ENCODE results near the gene RNF17. TPM values are rescaled to one million over a fixed set of nuclear protein-coding genes. Genes with fewer than 3 reads are reported as not detected.

RNF17 gene
- total and polyA plus RNA-seq, 8 donors = 0.15 to 0.43 (median 0.18) TPM; not detected in 5

DNA sequence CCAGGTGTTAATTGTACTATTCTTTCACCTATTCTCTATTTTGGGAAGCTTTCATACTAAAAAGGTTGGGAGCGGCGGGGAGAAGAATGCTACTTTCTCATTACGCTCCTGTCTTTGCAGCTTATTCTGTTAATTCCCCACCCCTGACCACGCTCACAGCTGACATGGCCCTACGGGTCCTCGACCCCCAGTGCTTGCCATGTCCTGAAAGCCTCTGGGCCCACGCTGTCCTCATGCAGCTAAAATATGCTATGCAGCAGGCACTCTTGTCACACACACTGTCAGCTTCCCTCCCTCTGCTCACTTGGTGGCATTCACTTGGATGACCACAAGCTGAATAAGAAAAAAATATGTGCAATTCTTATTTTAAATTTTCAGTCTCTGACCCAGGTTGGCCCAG lies 126.3 kb downstream of the RNF17 start:
- intact Hi-C loops (cut with DNase I; ENCODE audit: low total_unique reads) = no loop called here
- 96 to 99% (median 98%) methylated on average over 7 of the region's 7 CpGs for WGBS, 5 donors

DNA sequence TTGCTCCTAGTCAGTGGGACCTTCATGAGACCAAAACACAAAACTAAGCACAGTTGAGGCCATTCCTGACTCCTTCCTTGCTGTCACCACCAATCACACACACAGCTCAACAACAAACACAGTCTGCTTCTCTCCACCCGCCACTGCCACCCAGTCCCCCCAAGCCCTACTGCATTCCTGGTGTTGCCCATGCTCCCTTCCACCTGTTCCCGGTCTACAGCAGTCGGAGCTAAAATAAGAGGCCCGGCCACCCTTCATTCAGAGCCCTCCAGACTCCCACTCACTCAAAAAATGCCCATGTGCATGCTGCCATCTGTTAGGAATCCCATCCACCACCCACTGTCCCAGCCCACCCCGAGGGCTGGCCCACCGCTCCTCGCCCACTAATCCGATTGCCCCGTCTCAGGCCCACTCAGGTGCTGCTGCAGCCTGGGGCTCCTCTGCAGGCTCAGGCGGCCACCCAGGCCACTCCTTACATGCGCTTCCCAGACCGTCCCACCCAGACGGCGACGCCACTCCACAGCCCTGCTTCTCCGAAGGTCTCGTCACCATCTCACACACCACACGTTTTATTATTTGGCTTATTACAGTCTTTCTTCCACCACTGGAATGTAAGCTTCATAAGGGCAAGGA lies 127.6 kb downstream of the RNF17 start:
- 91 to 99% (median 97%) methylated on average over 18 of the region's 18 CpGs for WGBS, 5 donors
- no peak for DNase-seq
- intact Hi-C loops (cut with DNase I; ENCODE audit: low total_unique reads) = no loop called here
- TF ChIP-seq POLR2AphosphoS5 (IDR thresholded peaks at IDR 0.05) (no peak), EP300 (IDR thresholded peaks at IDR 0.05) (no peak), POLR2A (IDR thresholded peaks at IDR 0.05) (no peak)
- TF ChIP-seq, protein P1, sequence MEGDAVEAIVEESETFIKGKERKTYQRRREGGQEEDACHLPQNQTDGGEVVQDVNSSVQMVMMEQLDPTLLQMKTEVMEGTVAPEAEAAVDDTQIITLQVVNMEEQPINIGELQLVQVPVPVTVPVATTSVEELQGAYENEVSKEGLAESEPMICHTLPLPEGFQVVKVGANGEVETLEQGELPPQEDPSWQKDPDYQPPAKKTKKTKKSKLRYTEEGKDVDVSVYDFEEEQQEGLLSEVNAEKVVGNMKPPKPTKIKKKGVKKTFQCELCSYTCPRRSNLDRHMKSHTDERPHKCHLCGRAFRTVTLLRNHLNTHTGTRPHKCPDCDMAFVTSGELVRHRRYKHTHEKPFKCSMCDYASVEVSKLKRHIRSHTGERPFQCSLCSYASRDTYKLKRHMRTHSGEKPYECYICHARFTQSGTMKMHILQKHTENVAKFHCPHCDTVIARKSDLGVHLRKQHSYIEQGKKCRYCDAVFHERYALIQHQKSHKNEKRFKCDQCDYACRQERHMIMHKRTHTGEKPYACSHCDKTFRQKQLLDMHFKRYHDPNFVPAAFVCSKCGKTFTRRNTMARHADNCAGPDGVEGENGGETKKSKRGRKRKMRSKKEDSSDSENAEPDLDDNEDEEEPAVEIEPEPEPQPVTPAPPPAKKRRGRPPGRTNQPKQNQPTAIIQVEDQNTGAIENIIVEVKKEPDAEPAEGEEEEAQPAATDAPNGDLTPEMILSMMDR (IDR thresholded peaks at IDR 0.05) = no peak
- H3K27ac ChIP-seq = no peak overlapping the region
- no peak overlapping the region for H3K4me3 ChIP-seq
- H3K36me3 ChIP-seq = peaks cover 3 to 61% (median 27%) of the 10 kb centered on the region in 4 donors
- H3K27me3 ChIP-seq = no peaks in the 10 kb centered on the region
- no peaks in the 10 kb centered on the region for H3K9me3 ChIP-seq
- peaks cover 0 to 4% (median 0%) of the 10 kb centered on the region in 4 donors for H3K4me1 ChIP-seq

More for the DNA sequence above, 126.3 kb downstream of the RNF17 start:
- Histone ChIP-seq H3K27ac (no peak overlapping the region), H3K4me1 (peaks cover 0 to 4% (median 0%) of the 10 kb centered on the region in 4 donors), H3K4me3 (no peak overlapping the region), H3K9me3 (no peaks in the 10 kb centered on the region), H3K36me3 (peaks cover 3 to 69% (median 34%) of the 10 kb centered on the region in 4 donors), H3K27me3 (no peaks in the 10 kb centered on the region)
- TF ChIP-seq EP300 (IDR thresholded peaks at IDR 0.05) (no peak), POLR2AphosphoS5 (IDR thresholded peaks at IDR 0.05) (no peak)
- TF ChIP-seq, protein P1 (IDR thresholded peaks at IDR 0.05) = no peak
- no peak for DNase-seq

DNA sequence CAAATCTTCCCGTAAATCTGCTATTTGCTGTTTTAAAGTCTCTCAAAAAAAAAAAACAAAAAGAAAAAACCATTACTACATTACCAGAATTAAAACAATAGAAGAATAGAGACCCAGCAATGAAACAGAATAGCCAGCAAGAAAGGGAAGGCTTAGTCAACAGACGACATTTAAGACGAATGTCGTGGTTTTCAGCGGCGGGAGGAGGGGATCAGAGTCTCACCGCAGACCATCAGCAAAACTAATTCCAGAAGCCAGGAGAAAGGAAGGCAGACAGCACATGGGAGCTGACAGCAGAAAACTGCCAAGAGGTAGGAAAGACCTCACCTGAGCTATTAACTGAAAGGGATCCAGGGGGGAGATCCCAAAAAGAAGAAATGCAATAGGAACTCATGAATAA lies 128.9 kb downstream of the RNF17 start:
- H3K27ac ChIP-seq = no peak overlapping the region
- H3K4me1 ChIP-seq = peaks cover 0 to 4% (median 0%) of the 10 kb centered on the region in 4 donors
- H3K9me3 ChIP-seq = no peaks in the 10 kb centered on the region
- WGBS, 5 donors = 88 to 95% (median 94%) methylated on average over 7 of the region's 7 CpGs
- DNase-seq = no peak
- TF ChIP-seq, protein P1 (IDR thresholded peaks at IDR 0.05) = no peak
- TF ChIP-seq POLR2A (IDR thresholded peaks at IDR 0.05) (no peak), EP300 (IDR thresholded peaks at IDR 0.05) (no peak), POLR2AphosphoS5 (IDR thresholded peaks at IDR 0.05) (no peak)
- no peak overlapping the region for H3K4me3 ChIP-seq
- H3K27me3 ChIP-seq = no peaks in the 10 kb centered on the region
- intact Hi-C loops (cut with DNase I; ENCODE audit: low total_unique reads) = no loop called here
- H3K36me3 ChIP-seq = peaks cover 3 to 60% (median 34%) of the 10 kb centered on the region in 4 donors

DNA sequence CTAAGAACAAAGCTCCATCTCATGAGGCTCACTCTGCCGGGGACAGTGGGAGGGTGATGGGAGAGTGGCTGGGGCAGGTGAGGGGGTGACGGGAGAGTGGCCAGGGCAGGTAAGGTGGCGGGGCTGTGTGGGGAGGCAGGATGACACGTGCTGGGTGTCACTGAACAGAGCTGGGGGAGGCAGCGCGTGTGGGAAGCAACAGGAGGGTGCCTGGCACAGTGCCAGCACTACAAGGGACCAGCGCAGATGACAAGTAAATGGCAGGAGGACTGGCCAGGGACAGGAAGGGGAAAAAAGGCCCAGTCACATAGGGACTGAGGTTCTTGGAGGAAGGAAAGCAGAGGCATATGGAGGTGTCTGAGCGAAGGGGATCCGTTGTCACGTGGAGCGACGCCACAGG lies 129.9 kb downstream of the RNF17 start:
- no peak overlapping the region for H3K27ac ChIP-seq
- TF ChIP-seq POLR2AphosphoS5 (IDR thresholded peaks at IDR 0.05) (no peak), POLR2A (IDR thresholded peaks at IDR 0.05) (no peak), EP300 (IDR thresholded peaks at IDR 0.05) (no peak)
- TF ChIP-seq, protein P1 (IDR thresholded peaks at IDR 0.05) = no peak
- no peak for DNase-seq
- H3K9me3 ChIP-seq = no peaks in the 10 kb centered on the region
- H3K4me1 ChIP-seq = peaks cover 0 to 4% (median 0%) of the 10 kb centered on the region in 4 donors
- H3K36me3 ChIP-seq = peaks cover 3 to 59% (median 40%) of the 10 kb centered on the region in 4 donors
- H3K4me3 ChIP-seq = no peak overlapping the region
- WGBS, 5 donors = 92 to 95% (median 93%) methylated on average over 12 of the region's 12 CpGs
- intact Hi-C loops (cut with DNase I; ENCODE audit: low total_unique reads) = no loop called here
- H3K27me3 ChIP-seq = no peaks in the 10 kb centered on the region

Data from stomach (tissue), 9 donors.